Common myeloid progenitor, CD34-positive (primary cell): Measurements from ENCODE around the gene ATP9B.

ENCODE experiments used
- CTCF ChIA-PET: fragments of 350-600 bp; sonication (Branson Sonifier 250); formaldehyde crosslinking; loops from one replicate; lab custom pipeline; 2021; ENCODE audit warnings: antibody characterized with exemption; lab: Charles Lee
- POLR2A ChIA-PET: fragments of 350-600 bp; sonication (Branson Sonifier 250); formaldehyde crosslinking; loops from one replicate; lab custom pipeline; 2021; ENCODE audit warnings: antibody characterized with exemption; lab: Charles Lee
- DNase-seq, 3 donors: peaks; one replicate each; pipeline versions ENCODE4 v3.0.0 to v3.0.0-alpha.2; 2013
- H3K27ac ChIP-seq, 2 experiments: 1 replicate in 1 of 2; 2 replicates in 1 of 2; pipeline ENCODE4 v1.7.0; 2013; ENCODE audit warnings: inconsistent platforms in 2 of 2, low read length in 2 of 2, mild to moderate bottlenecking in 2 of 2, low read depth in 1 of 2, moderate library complexity in 1 of 2; ENCODE audit not compliant: severe bottlenecking in 2 of 2, insufficient read depth in 1 of 2, poor library complexity in 1 of 2
- H3K27me3 ChIP-seq, 5 experiments: replicated peaks in 2 of 5; 1 replicate in 3 of 5; 2 replicates in 2 of 5; pipeline versions ENCODE4 v1.6.1 to v1.7.0; 2013; ENCODE audit warnings: low read length in 4 of 5, mild to moderate bottlenecking in 2 of 5, moderate library complexity in 2 of 5, inconsistent platforms in 1 of 5; ENCODE audit not compliant: insufficient read depth in 5 of 5, control insufficient read depth in 4 of 5
- H3K36me3 ChIP-seq, 4 experiments: 1 replicate in 2 of 4; 2 replicates in 2 of 4; pipeline versions ENCODE4 v1.6.1 to v1.7.0; 2013; ENCODE audit warnings: low read length in 3 of 4, control low read depth in 1 of 4, mild to moderate bottlenecking in 1 of 4; ENCODE audit not compliant: control insufficient read depth in 4 of 4, insufficient read depth in 4 of 4
- H3K4me1 ChIP-seq, 4 experiments: 1 replicate in 3 of 4; 2 replicates in 1 of 4; pipeline versions ENCODE4 v1.6.1 to v1.7.1; 2013; ENCODE audit warnings: low read length in 3 of 4, mild to moderate bottlenecking in 3 of 4, control low read depth in 1 of 4, inconsistent platforms in 1 of 4, moderate library complexity in 1 of 4; ENCODE audit not compliant: control insufficient read depth in 4 of 4, insufficient read depth in 4 of 4; ENCODE audit errors: control extremely low read depth in 1 of 4
- H3K4me3 ChIP-seq, 7 experiments: 1 replicate in 4 of 7; 2 replicates in 3 of 7; pipeline versions ENCODE4 v1.5.1 to v1.7.0; 2013; ENCODE audit warnings: mild to moderate bottlenecking in 7 of 7, low read length in 6 of 7, moderate library complexity in 6 of 7, inconsistent platforms in 2 of 7, low read depth in 2 of 7, control low read depth in 1 of 7; ENCODE audit not compliant: insufficient read depth in 4 of 7, control insufficient read depth in 1 of 7; ENCODE audit errors: extremely low read depth in 1 of 7
- H3K9me3 ChIP-seq, 5 experiments: 1 replicate in 4 of 5; 2 replicates in 1 of 5; pipeline versions ENCODE4 v1.6.1 to v1.7.1; 2013; ENCODE audit warnings: low read length in 4 of 5, mild to moderate bottlenecking in 2 of 5, inconsistent platforms in 1 of 5, low read depth in 1 of 5, moderate library complexity in 1 of 5; ENCODE audit not compliant: control insufficient read depth in 4 of 5, insufficient read depth in 2 of 5; ENCODE audit errors: control extremely low read depth in 1 of 5
- WGBS: methylation state at CpG from one replicate; pipeline ENCODE4 v1.1.5; 2013; ENCODE audit not compliant: insufficient coverage; 5-methylcytosine and 5-hydroxymethylcytosine counted together

The ATP9B gene

GRCh38 chr18:79413025-79413424 lies 343.8 kb downstream of the ATP9B start:
- Histone ChIP-seq H3K4me3 (no peak overlapping the region), H3K27me3 (no peaks in the 10 kb centered on the region), H3K9me3 (no peaks in the 10 kb centered on the region), H3K36me3 (peaks cover 4 to 48% (median 32%) of the 10 kb centered on the region in 4 experiments), H3K4me1 (peaks cover 0 to 10% (median 2%) of the 10 kb centered on the region in 4 experiments), H3K27ac (no peak overlapping the region)
- ChIA-PET POLR2A (no interaction called here), CTCF (interaction anchor here (1.5 to 2.2 kb wide), 2 partner anchors 9 to 32 kb away, joined by 6 to 10 read pairs; no protein-coding TSS in a partner anchor)
- WGBS = 98% methylated on average over 16 of the region's 16 CpGs
- peak in 1 of 3 donors; percentile 43 for DNase-seq

- Histone ChIP-seq H3K4me1 (peaks cover 0 to 10% (median 2%) of the 10 kb centered on the region in 4 experiments), H3K36me3 (peaks cover 4 to 52% (median 32%) of the 10 kb centered on the region in 4 experiments), H3K27me3 (no peaks in the 10 kb centered on the region), H3K4me3 (no peak overlapping the region), H3K27ac (no peak overlapping the region), H3K9me3 (no peaks in the 10 kb centered on the region)
- 96% methylated on average over 16 of the region's 16 CpGs for WGBS
- POLR2A ChIA-PET = no interaction called here
- CTCF ChIA-PET = interaction anchor here (0.6 to 2.2 kb wide), 4 partner anchors 7 to 93 kb away, joined by 3 to 10 read pairs (median 4); no protein-coding TSS in a partner anchor
- no peak for DNase-seq
Measured at GRCh38 chr18:79413426-79413825, 344.2 kb downstream of the ATP9B start.

GRCh38 chr18:79413901-79414300 lies 344.7 kb downstream of the ATP9B start:
- no peaks in the 10 kb centered on the region for H3K27me3 ChIP-seq
- no peaks in the 10 kb centered on the region for H3K9me3 ChIP-seq
- DNase-seq = no peak
- H3K27ac ChIP-seq = no peak overlapping the region
- peaks cover 4 to 56% (median 32%) of the 10 kb centered on the region in 4 experiments for H3K36me3 ChIP-seq
- H3K4me1 ChIP-seq = peaks cover 0 to 10% (median 2%) of the 10 kb centered on the region in 4 experiments
- ChIA-PET CTCF (interaction anchor here (0.6 to 2.2 kb wide), 5 partner anchors 8 to 93 kb away, joined by 3 to 10 read pairs (median 3); no protein-coding TSS in a partner anchor), POLR2A (no interaction called here)
- H3K4me3 ChIP-seq = no peak overlapping the region
- 48% methylated on average over 9 of the region's 9 CpGs for WGBS

DNA sequence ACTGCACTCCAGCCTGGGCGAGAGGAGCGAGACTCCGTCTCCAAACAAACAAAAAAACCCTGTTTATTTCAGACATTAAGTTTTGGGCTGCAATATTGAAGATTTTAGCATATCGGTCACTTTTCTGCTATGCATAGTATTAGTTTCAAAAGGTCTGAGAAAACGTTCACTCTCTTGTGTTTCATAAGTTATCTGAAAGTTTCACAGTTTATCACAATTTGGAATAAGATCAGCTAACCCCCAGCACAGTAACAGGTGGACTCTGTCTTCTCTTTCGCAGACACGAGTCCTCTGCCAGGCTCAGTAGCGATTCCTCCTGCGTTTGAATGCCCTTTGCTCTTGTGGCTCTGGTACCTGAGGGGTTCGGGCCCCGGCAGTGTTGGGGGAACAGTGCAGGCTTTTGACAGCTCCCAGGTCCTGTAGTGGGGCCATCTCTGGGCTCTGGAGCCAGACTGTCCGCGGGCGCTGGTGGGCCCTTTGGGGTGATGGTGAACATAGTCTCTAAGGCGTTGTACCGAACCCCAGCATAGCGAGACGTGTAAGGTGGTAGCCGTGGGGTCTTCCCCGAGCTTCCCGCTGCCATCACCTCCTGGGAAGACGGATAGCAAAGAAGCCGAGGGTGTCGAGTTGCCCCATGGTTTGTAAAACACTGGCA lies 347.0 kb downstream of the ATP9B start:
- CTCF ChIA-PET = interaction anchor here (1.2 to 1.4 kb wide), 3 partner anchors 13 to 38 kb away, joined by 3 to 5 read pairs (median 4); no protein-coding TSS in a partner anchor
- H3K27ac ChIP-seq = no peak overlapping the region
- peaks cover 10 to 61% (median 33%) of the 10 kb centered on the region in 4 experiments for H3K36me3 ChIP-seq
- no peaks in the 10 kb centered on the region for H3K9me3 ChIP-seq
- no peak for DNase-seq
- H3K4me3 ChIP-seq = no peak overlapping the region
- POLR2A ChIA-PET = interaction anchor here (0.6 kb wide), 1 partner anchor 1059 kb away, joined by 3 read pairs; no protein-coding TSS in a partner anchor
- H3K4me1 ChIP-seq = peaks cover 0 to 10% (median 2%) of the 10 kb centered on the region in 4 experiments
- 99% methylated on average over 21 of the region's 24 CpGs for WGBS
- H3K27me3 ChIP-seq = no peaks in the 10 kb centered on the region

- H3K36me3 ChIP-seq = peaks cover 12 to 62% (median 37%) of the 10 kb centered on the region in 4 experiments
- no peaks in the 10 kb centered on the region for H3K9me3 ChIP-seq
- WGBS = 94% methylated on average over 6 of the region's 12 CpGs
- no peaks in the 10 kb centered on the region for H3K27me3 ChIP-seq
- DNase-seq = peak in 1 of 3 donors; percentile 44
- POLR2A ChIA-PET = no interaction called here
- CTCF ChIA-PET = interaction anchor here (1.2 to 1.4 kb wide), 3 partner anchors 13 to 38 kb away, joined by 3 to 5 read pairs (median 4); no protein-coding TSS in a partner anchor
- no peak overlapping the region for H3K27ac ChIP-seq
- H3K4me1 ChIP-seq = peaks cover 0 to 10% (median 2%) of the 10 kb centered on the region in 4 experiments
- H3K4me3 ChIP-seq = no peak overlapping the region
Measured at GRCh38 chr18:79416677-79417052, 347.5 kb downstream of the ATP9B start.

- Histone ChIP-seq H3K4me3 (no peak overlapping the region), H3K27me3 (no peaks in the 10 kb centered on the region), H3K27ac (no peak overlapping the region), H3K9me3 (no peaks in the 10 kb centered on the region), H3K36me3 (peaks cover 10 to 52% (median 32%) of the 10 kb centered on the region in 4 experiments), H3K4me1 (peaks cover 0 to 10% (median 2%) of the 10 kb centered on the region in 4 experiments)
- CTCF ChIA-PET = interaction anchor here (1.1 to 1.4 kb wide), 2 partner anchors 11 to 14 kb away, joined by 3 to 4 read pairs; no protein-coding TSS in a partner anchor
- no peak for DNase-seq
- POLR2A ChIA-PET = interaction anchor here (0.5 to 0.6 kb wide), 2 partner anchors 139 to 141 kb away, joined by 3 to 6 read pairs; no protein-coding TSS in a partner anchor
- 100% methylated on average over 19 of the region's 19 CpGs for WGBS
Measured at GRCh38 chr18:79418236-79418635, 349.0 kb downstream of the ATP9B start.
